K562 treated with DMSO at 1 percent for 24 hours (cell line): Measurements from ENCODE around the gene SLC35G3. TPM values are rescaled to one million over a fixed set of nuclear protein-coding genes. Genes with fewer than 3 reads are reported as not detected.

Experiments
- total RNA-seq: library from RNA; unstranded; fragments of 300-600 nt; gene quantifications from 2 replicates; pipeline ENCODE4 v1.2.3, GENCODE V29; 2022; ENCODE audit warnings: low read depth; ENCODE audit not compliant: insufficient read depth

The SLC35G3 gene
- not detected in 2 replicates for total RNA-seq

DNA sequence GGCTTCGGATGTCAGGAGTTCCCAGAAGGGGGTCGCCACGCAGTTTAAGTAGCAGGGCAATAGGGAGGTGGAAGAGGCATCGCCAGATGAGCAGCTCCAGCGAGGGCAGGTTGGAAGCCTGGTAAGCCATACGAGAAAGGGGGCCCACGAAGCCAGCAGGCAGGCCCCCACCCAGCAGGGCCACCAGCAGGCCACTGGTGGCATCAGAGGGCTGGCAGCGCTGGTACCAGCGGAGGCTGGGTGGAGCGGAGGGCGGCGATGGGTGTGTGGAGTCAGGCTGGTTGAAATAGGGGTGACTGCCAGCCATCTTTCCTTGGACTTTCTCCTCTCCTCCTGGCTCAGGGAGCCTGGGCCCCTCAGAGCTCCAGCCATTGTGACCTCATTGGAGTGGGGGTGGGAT is at the start of gene SLC35G3:
Gene SLC35G3, minus strand, starts transcription at position 393 of the 400 bp plus-strand sequence. Its CDS starts 86 bp downstream, at position 307.

DNA sequence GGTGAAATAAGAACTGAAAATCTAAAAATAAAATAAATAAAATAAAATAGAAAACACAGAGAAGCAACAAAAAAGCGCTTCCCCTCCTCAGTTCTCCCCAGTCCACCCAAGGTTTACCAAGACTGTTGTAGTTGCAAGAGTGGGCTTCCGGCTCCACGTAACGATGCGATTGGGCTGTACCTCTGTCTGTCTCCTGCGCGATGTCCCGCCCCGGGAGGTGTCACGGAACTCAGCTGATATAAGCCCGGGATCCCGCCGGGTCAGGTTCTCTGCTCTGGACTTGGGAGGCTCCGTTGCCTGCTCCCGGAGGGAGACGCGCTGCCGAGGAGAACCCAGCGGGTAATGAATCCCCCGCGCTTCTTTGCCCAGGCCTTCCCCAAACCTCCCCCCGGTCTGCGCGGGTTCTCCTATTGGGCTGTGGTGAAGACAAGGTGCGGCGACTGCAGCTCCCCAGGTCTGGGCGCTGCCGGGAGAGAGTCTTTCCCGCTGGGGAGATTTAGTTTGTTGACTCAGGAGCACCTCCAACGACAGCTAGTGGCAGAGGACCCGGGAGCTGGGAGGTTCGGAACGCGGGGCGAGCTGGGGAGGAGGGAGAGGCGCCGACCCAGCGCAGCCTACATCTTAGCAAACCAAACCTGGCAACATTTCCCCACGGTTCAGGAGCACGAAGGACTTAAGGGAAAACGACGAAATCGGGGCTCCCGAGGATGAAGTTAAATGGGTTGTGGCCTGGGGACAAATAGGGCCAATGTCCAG is 48.8 kb upstream of the SLC35G3 start, which contains the start of gene SLFN5:
Gene SLFN5, plus strand, starts transcription at position 268 of the 756 bp plus-strand sequence. CDS start 15,619 bp downstream, outside the sequence.

DNA sequence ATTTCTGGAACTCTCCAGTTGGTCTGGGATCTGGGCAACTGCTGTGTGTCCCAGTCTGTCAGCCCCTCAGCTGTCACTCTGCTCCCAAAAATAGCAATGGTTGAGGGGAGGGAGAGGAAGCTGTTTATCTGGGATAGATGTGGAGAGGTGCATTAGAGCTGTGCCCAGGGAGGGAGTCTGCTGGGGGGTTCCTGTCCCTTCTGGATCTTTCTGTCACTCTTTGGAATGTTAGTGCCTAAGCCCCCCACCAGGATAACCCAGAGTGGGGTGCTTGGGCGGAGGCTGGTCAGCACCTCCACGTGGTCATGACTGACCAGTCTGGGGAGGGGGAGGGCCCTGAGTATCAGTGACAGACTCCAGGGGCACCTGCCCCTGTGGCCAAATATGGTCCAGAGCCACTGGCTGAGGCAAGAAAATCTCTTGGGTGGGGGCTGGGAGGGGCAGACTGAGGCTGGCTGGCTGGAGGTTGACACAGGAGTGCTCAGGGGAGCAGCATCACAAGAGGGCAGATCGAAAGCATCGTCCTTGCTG is 46.8 kb downstream of the SLC35G3 start, which contains the start of gene UNC45B:
Gene UNC45B, plus strand, starts transcription at position 443 of the 531 bp plus-strand sequence. CDS start 447 bp downstream, outside the sequence.

Other genes with a start within 250 kb of the SLC35G3 start
- 1.1 and 1.7 TPM in 2 replicates for gene CCT6B, start 232.9 kb downstream of the SLC35G3 start, total RNA-seq
- 11.0 and 11.7 TPM in 2 replicates for gene ZNF830, start 232.9 kb downstream of the SLC35G3 start, total RNA-seq
- 19.7 and 20.2 TPM in 2 replicates for gene LIG3, start 213.9 kb downstream of the SLC35G3 start, total RNA-seq
- gene RFFL, start 130.7 kb downstream of the SLC35G3 start, total RNA-seq = 12.0 and 12.2 TPM in 2 replicates
- gene RAD51D, start 74.5 kb downstream of the SLC35G3 start, total RNA-seq = 10.8 and 13.8 TPM in 2 replicates
- gene FNDC8, start 72.8 kb downstream of the SLC35G3 start, total RNA-seq = not detected in 2 replicates
- gene NLE1, start 52.1 kb downstream of the SLC35G3 start, total RNA-seq = 11.5 and 11.8 TPM in 2 replicates
- gene UNC45B, start 46.6 kb downstream of the SLC35G3 start, total RNA-seq = not detected in 2 replicates
- 2.2 and 2.7 TPM in 2 replicates for gene SLFN5, start 48.7 kb upstream of the SLC35G3 start, total RNA-seq
- 0.14 TPM in 1 of 2 replicates, not detected in the other for gene SLFN11, start 179.2 kb upstream of the SLC35G3 start, total RNA-seq
- gene SLFN12, start 238.1 kb upstream of the SLC35G3 start, total RNA-seq = 0.51 and 1.3 TPM in 2 replicates